Stimulated activated CD4-positive, alpha-beta T cell treated with anti-CD3 and anti-CD28 coated beads, Interleukin-4, amount 100 ng/mL, for 48 hours (primary cell): ENCODE results near the gene FRMD5.
A peak's percentile ranks its signal among the peaks of the same experiment; 100 is the strongest.
"Not testable (repeated sequence)": the region's sequence is repeated elsewhere in the genome, so short reads cannot be mapped to it uniquely, and the experiment has no call there.

ENCODE experiments used
- DNase-seq, 2 donors: peaks; one replicate each; pipeline ENCODE4 v3.0.0-alpha.2; 2020; ENCODE audit warnings: low read depth in 2 of 2

Gene FRMD5

GRCh38 chr15:44032820-44033219, 162.3 kb downstream of the FRMD5 start:
- DNase-seq = not testable (repeated sequence)

DNA sequence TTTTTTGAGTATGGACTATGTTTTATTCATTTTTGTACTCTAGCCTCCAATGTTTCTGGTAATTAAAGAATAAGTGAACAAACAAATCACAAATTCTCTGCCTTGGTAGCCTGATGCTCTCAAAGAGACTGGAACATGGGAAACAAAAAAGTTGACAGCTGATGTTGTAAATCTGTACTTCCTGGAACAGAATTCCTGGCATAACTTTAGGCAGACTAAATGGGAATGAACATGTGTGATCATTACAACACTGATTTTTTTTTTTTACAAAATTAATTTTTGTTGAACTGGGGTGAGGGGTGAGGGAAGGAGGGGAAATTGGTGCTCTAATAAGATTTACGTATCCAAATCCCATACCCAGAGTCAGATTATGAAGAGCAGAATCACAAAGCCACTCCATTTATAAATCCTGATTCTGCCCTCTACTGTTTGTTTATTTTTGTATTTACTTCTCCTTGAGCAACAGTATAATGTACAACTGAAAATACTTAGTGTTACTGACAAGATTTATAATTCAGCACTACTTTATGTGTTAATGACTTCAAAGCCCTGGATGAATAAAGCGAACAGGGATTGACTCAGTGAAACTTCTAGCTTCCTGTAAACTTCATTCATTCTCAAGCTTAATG, 165.0 kb downstream of the FRMD5 start:
- DNase-seq = no peak

DNA sequence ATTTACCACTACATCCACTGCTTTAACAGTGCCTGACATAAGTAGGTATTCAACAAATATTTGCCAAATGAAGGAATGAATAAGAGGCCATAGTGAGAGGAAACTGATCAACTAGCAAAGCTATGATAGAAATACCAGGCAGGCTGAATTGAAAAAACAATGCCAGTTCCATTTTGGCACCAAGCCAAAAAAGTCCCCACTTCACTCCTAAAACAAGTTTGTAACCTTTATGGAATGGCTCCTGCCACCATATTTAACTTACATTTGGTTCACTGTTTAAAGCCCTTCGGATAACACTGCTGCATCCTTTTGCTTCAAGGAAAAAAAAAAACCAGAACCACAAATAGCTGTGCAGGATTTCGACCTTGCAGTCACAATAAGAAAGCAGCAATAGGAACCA, 166.1 kb downstream of the FRMD5 start:
- DNase-seq = no peak

- DNase-seq = no peak
These were observed 166.7 kb downstream of the FRMD5 start for GRCh38 chr15:44028349-44028748.

- DNase-seq = no peak
These were observed 170.9 kb downstream of the FRMD5 start for GRCh38 chr15:44024155-44024554.

- no peak for DNase-seq
These were observed 171.9 kb downstream of the FRMD5 start for GRCh38 chr15:44023176-44023575.

GRCh38 chr15:44018151-44018550, 176.9 kb downstream of the FRMD5 start:
- DNase-seq = no peak

- DNase-seq = no peak
These were observed 179.3 kb downstream of the FRMD5 start for GRCh38 chr15:44015545-44016305.

DNA sequence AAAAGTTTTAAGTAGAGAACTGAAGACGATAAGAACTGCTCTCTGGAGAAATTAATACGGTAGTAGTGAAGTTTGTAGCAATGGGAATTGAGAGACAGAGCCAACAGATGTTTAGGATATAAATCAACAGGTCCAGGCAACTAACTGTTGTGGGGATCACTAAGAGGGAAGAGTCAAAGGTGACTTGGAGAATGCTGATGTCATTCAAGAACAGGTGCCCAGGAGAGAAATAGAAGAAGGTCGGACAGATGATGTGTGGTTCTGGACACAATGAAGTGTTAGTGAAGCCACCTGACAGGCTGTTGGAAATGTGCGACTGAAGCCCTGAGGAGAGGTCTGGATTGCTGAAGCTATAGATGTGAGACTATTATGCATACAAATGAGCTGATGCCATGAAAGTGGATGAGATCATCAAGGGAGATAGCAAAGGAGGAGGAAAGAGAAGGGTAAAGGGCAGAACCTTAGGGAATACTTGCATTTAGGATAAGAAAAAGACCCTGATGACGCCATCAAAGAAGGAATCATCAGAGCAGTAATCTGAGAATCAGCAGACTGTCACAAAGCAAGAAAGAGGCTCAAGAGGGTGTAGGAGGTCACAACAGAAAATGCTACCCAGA, 183.7 kb downstream of the FRMD5 start:
- no peak for DNase-seq

DNA sequence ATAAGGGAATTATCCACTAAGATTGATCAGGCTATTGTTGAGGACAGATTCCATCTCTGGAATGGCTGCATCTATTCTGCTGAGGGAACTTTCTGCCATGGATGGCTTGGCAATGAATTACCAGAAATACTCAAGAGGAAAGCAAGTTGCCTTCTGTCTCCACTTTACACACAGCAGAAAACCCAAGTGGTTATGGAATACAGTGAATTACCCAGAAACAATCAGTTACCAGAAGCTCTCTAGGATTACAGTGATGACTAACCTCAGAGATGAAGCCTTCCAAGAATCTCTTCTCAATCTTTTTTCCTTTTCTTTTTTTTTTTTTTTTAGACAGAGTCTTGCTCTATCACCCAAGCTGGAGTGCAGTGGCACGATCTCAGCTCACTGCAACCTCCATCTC, 185.0 kb downstream of the FRMD5 start:
- DNase-seq = no peak

DNA sequence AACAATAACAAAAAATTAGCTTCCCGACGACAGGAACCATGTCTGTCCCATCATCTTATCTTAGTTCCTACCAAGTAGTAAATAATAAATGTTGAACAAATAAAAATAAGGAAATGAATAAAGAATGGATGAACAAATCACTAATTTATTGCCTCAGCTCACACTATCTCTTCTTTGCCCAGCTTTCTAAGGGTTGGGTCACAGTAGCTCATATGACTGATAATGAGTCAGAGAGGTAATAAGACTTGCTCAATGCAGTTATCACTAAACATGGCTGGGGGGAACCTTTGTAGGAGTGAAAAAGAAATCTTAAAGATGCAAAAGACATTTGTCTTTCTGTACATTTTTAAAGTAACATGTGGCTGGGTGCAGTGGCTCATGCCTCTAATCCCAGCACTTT, 186.0 kb downstream of the FRMD5 start:
- no peak for DNase-seq

DNA sequence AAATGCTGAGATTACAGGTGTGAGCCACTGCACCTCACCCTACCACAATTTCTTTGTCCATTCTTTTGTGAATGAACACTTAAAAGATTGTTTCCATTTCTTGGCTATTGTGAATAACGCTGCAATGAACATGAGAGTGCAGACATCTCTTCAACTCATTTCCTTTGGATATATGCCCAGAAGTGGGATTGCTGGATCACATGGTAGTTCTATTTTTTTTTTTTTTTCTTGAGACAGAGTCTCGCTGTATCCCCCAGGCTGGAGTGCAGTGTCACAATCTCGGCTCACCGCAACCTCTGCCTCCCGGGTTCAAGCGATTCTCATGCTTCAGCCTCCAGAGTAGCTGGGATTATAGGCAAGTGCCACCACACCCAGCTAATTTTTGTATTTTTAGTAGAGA, 194.8 kb downstream of the FRMD5 start:
- DNase-seq = not testable (repeated sequence)

- DNase-seq = no peak
These were observed 196.5 kb downstream of the FRMD5 start for GRCh38 chr15:43998607-43999006.

- no peak for DNase-seq
These were observed 203.9 kb downstream of the FRMD5 start for GRCh38 chr15:43991206-43991605.

GRCh38 chr15:43989938-43990337, 205.1 kb downstream of the FRMD5 start:
- no peak for DNase-seq

GRCh38 chr15:43988900-43989299, 206.2 kb downstream of the FRMD5 start:
- no peak for DNase-seq

DNA sequence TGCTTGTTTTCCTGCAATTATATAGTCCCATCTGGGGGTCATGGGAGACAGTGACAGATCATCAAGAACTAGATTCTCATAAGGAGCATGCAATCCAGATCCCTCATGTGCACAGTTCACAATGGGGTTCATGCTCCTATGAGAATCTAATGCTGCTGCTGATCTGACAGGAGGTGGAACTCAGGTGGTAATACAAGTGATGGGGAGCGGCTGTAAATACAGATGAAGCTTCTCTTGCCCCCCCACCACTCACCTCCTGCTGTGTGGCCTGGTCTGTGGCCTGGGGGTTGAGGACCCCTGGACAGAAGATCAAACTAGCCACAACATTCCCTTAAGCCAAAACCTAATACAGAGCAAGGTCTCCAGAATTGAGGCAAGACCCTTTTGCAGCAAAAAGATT, 207.1 kb downstream of the FRMD5 start:
- DNase-seq = no peak

GRCh38 chr15:43985976-43986680, 208.9 kb downstream of the FRMD5 start:
- no peak for DNase-seq

GRCh38 chr15:43981576-43981975, 213.5 kb downstream of the FRMD5 start:
- no peak for DNase-seq

DNA sequence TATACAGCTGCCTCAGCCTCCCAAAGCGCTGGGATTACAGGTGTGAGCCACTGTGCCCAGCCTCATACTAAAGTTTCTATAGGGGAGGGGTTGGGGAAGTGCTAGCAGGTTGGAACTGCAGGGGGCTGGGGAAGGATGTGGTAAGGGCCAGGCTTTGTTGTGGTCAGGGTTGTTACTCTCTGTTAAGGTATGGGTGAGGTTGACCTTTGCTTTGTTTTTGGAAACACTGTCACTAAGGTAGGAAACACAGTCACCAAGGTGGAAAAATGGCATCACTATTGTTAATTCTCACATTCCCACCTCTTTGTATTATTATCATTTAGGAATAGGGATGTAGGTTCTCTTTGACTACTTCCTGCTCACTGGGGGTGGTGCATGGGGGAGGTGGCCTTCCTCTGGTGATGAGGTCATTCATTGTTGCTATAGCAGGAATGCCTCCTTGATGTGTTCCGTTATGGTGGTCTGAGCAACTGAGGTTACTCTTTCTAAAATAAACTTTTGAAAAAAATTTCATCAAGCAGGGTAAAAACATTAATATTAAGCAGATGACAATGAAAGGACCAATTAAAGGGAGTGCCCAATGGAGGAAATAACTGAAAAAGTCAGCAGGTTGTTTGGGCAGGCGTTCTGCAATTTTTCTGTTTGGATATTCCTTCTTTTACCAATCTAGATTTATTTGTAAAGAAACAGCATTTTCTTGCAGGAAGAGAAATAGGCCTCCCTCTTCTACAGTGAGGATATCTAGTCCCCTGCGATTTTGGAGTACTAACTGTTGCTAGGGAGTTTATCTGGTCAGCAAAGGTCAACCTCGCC, 217.8 kb downstream of the FRMD5 start:
- DNase-seq = peak; percentile 32 to 33

DNA sequence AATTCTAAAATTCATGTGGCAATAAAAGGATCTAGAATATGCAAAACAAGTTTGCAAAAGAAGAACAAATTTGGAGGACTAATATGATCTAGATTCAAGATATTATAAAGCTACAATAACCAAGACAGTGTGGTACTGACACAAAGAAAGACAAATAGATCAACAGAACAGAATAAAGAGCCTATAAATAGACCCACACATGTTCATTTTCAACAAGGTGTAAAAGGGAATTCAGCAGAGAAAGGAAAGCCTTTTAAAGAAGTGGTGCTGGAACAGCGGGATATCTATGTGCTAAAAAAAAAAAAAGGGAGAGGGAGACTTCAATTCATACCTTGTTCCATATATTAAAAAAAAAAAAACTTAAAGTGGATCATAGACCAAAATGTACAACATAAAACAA, 219.3 kb downstream of the FRMD5 start:
- no peak for DNase-seq

- DNase-seq = no peak
These were observed 219.7 kb downstream of the FRMD5 start for GRCh38 chr15:43975326-43975725.
